CD14-positive monocyte (primary cell): ENCODE data around the gene CHST11. TPM values are rescaled to one million over a fixed set of nuclear protein-coding genes. Genes with fewer than 3 reads are reported as not detected.

Experiments
- DNase-seq, 3 donors: peaks; one replicate each; pipeline ENCODE4 v3.0.0-alpha.2; 2011 to 2022
- H2AFZ ChIP-seq: 2 replicates; pipeline ENCODE4 v1.6.0; 2012; ENCODE audit warnings: mild to moderate bottlenecking, low read depth, low read length, inconsistent platforms; ENCODE audit not compliant: insufficient read depth, poor library complexity, severe bottlenecking
- H3K27ac ChIP-seq, 2 donors: 1 replicate in 1 of 2; 2 replicates in 1 of 2; pipeline ENCODE4 v1.5.1; 2012 to 2013; ENCODE audit warnings: low read length in 2 of 2, control low read depth in 1 of 2, inconsistent platforms in 1 of 2, low read depth in 1 of 2, mild to moderate bottlenecking in 1 of 2
- H3K27me3 ChIP-seq, 2 donors: one replicate each; pipeline versions ENCODE4 v1.6.0 to v1.6.1; 2011 to 2013; ENCODE audit warnings: low read length in 2 of 2; ENCODE audit not compliant: control insufficient read depth in 2 of 2, insufficient read depth in 2 of 2
- H3K36me3 ChIP-seq, 2 donors: replicated peaks in 1 of 2; 1 replicate in 1 of 2; 2 replicates in 1 of 2; pipeline versions ENCODE4 v1.5.1 to v1.6.1; 2012 to 2013; ENCODE audit warnings: low read length in 2 of 2, control low read depth in 1 of 2, inconsistent platforms in 1 of 2, mild to moderate bottlenecking in 1 of 2; ENCODE audit not compliant: insufficient read depth in 2 of 2, control insufficient read depth in 1 of 2
- H3K4me1 ChIP-seq, 2 donors: 1 replicate in 1 of 2; 2 replicates in 1 of 2; pipeline versions ENCODE4 v1.5.1 to v1.6.1; 2012 to 2013; ENCODE audit warnings: low read length in 2 of 2, control low read depth in 1 of 2, inconsistent platforms in 1 of 2, mild to moderate bottlenecking in 1 of 2, moderate library complexity in 1 of 2; ENCODE audit not compliant: insufficient read depth in 2 of 2, control insufficient read depth in 1 of 2
- H3K4me2 ChIP-seq: replicated peaks from 2 replicates; pipeline ENCODE3; 2012; ENCODE audit warnings: low read length, moderate library complexity, mild to moderate bottlenecking; ENCODE audit not compliant: poor library complexity, severe bottlenecking; ENCODE audit errors: extremely low read depth
- H3K4me3 ChIP-seq, 3 experiments: fragments of 200-600 bp in 1 of 3; sonication (generic) in 1 of 3; replicated peaks in 1 of 3; 1 replicate in 2 of 3; 2 replicates in 1 of 3; pipeline ENCODE4 v1.5.1; 2011 to 2013; ENCODE audit warnings: low read length in 3 of 3, mild to moderate bottlenecking in 3 of 3, control low read depth in 2 of 3, low read depth in 2 of 3, inconsistent platforms in 1 of 3, moderate library complexity in 1 of 3
- H3K79me2 ChIP-seq: 2 replicates; pipeline ENCODE4 v1.6.0; 2012; ENCODE audit warnings: mild to moderate bottlenecking, control low read depth, inconsistent platforms, low read length, moderate library complexity; ENCODE audit not compliant: insufficient read depth
- H3K9ac ChIP-seq: 2 replicates; pipeline ENCODE4 v1.6.0; 2017; ENCODE audit warnings: low read length, mild to moderate bottlenecking; ENCODE audit not compliant: insufficient read depth, poor library complexity, severe bottlenecking
- H3K9me3 ChIP-seq, 2 donors: replicated peaks in 1 of 2; 1 replicate in 1 of 2; 2 replicates in 1 of 2; pipeline versions ENCODE4 v1.5.1 to v1.6.1; 2012 to 2013; ENCODE audit warnings: low read length in 2 of 2, control low read depth in 1 of 2; ENCODE audit not compliant: control insufficient read depth in 1 of 2, insufficient read depth in 1 of 2
- H4K20me1 ChIP-seq: 2 replicates; pipeline ENCODE4 v1.6.0; 2012; ENCODE audit warnings: mild to moderate bottlenecking, low read length, control low read depth, moderate library complexity; ENCODE audit not compliant: insufficient read depth
- H3K27ac Mint-ChIP-seq, 7 donors: one replicate each; pipeline ENCODE4 v1.8.0; 2020; ENCODE audit warnings: mild to moderate bottlenecking in 7 of 7, mixed read lengths in 7 of 7, moderate library complexity in 6 of 7, inconsistent platforms in 2 of 7
- H3K27me3 Mint-ChIP-seq, 3 donors: one replicate each; pipeline ENCODE4 v1.8.0; 2021 to 2022; ENCODE audit warnings: low read depth in 3 of 3, mild to moderate bottlenecking in 3 of 3, mixed read lengths in 3 of 3, moderate library complexity in 3 of 3, inconsistent platforms in 1 of 3
- H3K36me3 Mint-ChIP-seq, 2 donors: one replicate each; pipeline ENCODE4 v1.8.0; 2020; ENCODE audit warnings: mixed read lengths in 2 of 2, inconsistent platforms in 1 of 2, mild to moderate bottlenecking in 1 of 2
- H3K4me1 Mint-ChIP-seq: one replicate; pipeline ENCODE4 v1.8.0; 2020; ENCODE audit warnings: mild to moderate bottlenecking, mixed read lengths
- H3K4me3 Mint-ChIP-seq, 2 donors: one replicate each; pipeline ENCODE4 v1.8.0; 2020; ENCODE audit warnings: mild to moderate bottlenecking in 2 of 2, mixed read lengths in 2 of 2, moderate library complexity in 1 of 2
- H3K9me3 Mint-ChIP-seq, 7 donors: one replicate each; pipeline ENCODE4 v1.8.0; 2020 to 2022; ENCODE audit warnings: mixed read lengths in 7 of 7, mild to moderate bottlenecking in 6 of 7, moderate library complexity in 6 of 7, inconsistent platforms in 2 of 7
- WGBS: methylation state at CpG from one replicate; pipeline ENCODE4 v1.1.5; 2013; ENCODE audit warnings: missing lambda C conversion rate; ENCODE audit not compliant: insufficient coverage; 5-methylcytosine and 5-hydroxymethylcytosine counted together
- intact Hi-C, 2 donors: fragments of 100-400 bp; cut with micrococcal nuclease; formaldehyde crosslinking; loops; one replicate each; pipeline versions ENCODE4 v1.15.0 to v1.15.1; 2023
- polyA plus RNA-seq, 3 donors: library from polyadenylated mRNA; depleted of rRNA in 1 of 3; unstranded in 2 of 3; stranded (reverse) in 1 of 3; fragments of 300-500 nt in 2 of 3; fragments of >200 nt in 1 of 3; fragmentation: Illumina TruSeq in 2 of 3; gene quantifications; 1 replicate in 2 of 3; 2 replicates in 1 of 3; pipeline ENCODE4 v1.2.3, GENCODE V29; 2012 to 2021
- TF ChIP-seq, protein P1 (sequence below): fragments of 200-600 bp; IDR thresholded peaks from one replicate; pipeline ENCODE4 v1.8.0; 2022; ENCODE audit warnings: antibody characterized with exemption, mild to moderate bottlenecking

The CHST11 gene
- polyA plus RNA-seq, 3 donors = 44.4 to 66.6 (median 48.4) TPM

- peaks cover 87 to 98% of the 10 kb centered on the region in 2 donors for H3K4me1 ChIP-seq
- peaks cover 0 to 5% of the 10 kb centered on the region in 2 donors for H3K36me3 ChIP-seq
- TF ChIP-seq, protein P1, sequence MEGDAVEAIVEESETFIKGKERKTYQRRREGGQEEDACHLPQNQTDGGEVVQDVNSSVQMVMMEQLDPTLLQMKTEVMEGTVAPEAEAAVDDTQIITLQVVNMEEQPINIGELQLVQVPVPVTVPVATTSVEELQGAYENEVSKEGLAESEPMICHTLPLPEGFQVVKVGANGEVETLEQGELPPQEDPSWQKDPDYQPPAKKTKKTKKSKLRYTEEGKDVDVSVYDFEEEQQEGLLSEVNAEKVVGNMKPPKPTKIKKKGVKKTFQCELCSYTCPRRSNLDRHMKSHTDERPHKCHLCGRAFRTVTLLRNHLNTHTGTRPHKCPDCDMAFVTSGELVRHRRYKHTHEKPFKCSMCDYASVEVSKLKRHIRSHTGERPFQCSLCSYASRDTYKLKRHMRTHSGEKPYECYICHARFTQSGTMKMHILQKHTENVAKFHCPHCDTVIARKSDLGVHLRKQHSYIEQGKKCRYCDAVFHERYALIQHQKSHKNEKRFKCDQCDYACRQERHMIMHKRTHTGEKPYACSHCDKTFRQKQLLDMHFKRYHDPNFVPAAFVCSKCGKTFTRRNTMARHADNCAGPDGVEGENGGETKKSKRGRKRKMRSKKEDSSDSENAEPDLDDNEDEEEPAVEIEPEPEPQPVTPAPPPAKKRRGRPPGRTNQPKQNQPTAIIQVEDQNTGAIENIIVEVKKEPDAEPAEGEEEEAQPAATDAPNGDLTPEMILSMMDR = no peak
- H3K4me1 Mint-ChIP-seq = peaks cover 87% of the 10 kb centered on the region
- peak overlapping the region; percentile 67 for H3K9ac ChIP-seq
- peak overlapping the region; percentile 93 to 97 for H3K27ac ChIP-seq
- peak overlapping the region in 1 of 2 donors; percentile 75 for H3K4me3 Mint-ChIP-seq
- peak overlapping the region; percentile 95 to 100 (median 98) for H3K27ac Mint-ChIP-seq
- peaks cover 0 to 5% (median 4%) of the 10 kb centered on the region in 7 donors for H3K9me3 Mint-ChIP-seq
- peaks cover 4% of the 10 kb centered on the region for H4K20me1 ChIP-seq
- peak overlapping the region in 1 of 3 experiments; percentile 46 for H3K4me3 ChIP-seq
- peak overlapping the region; percentile 60 for H3K4me2 ChIP-seq
- peaks cover 25 to 45% of the 10 kb centered on the region in 2 donors for H3K36me3 Mint-ChIP-seq
- H3K79me2 ChIP-seq = peaks cover 86% of the 10 kb centered on the region
- H3K27me3 ChIP-seq = no peaks in the 10 kb centered on the region
- intact Hi-C loops = loop anchor here (2.0 to 10.0 kb wide), 2 partner anchors 39 to 305 kb away; partner anchors contain the start of gene SLC41A2 (in 1 of the 2)
- peak; percentile 59 to 79 (median 72) for DNase-seq
- H3K9me3 ChIP-seq = no peaks in the 10 kb centered on the region
- no peak overlapping the region for H2AFZ ChIP-seq
- WGBS = no CpG with 5 or more reads among the region's 2 CpGs
- no peaks in the 10 kb centered on the region for H3K27me3 Mint-ChIP-seq
These were observed 192.6 kb downstream of the CHST11 start for GRCh38 chr12:104649217-104649824.

GRCh38 chr12:104649921-104650320, 193.2 kb downstream of the CHST11 start:
- H4K20me1 ChIP-seq = peaks cover 4% of the 10 kb centered on the region
- no peaks in the 10 kb centered on the region for H3K9me3 ChIP-seq
- H3K4me1 Mint-ChIP-seq = peaks cover 86% of the 10 kb centered on the region
- peak overlapping the region in 1 of 3 experiments; percentile 46 for H3K4me3 ChIP-seq
- TF ChIP-seq, protein P1 = no peak
- H3K36me3 Mint-ChIP-seq = peaks cover 28 to 51% of the 10 kb centered on the region in 2 donors
- peak overlapping the region; percentile 95 to 100 (median 98) for H3K27ac Mint-ChIP-seq
- peaks cover 0 to 5% of the 10 kb centered on the region in 2 donors for H3K36me3 ChIP-seq
- H3K79me2 ChIP-seq = peaks cover 86% of the 10 kb centered on the region
- intact Hi-C loops = loop anchor here (1.0 to 10.0 kb wide), 6 partner anchors 8 to 305 kb away; partner anchors contain the start of genes CHST11 (in 1 of the 2) and SLC41A2 (in 1 of the 2)
- H3K27ac ChIP-seq = peak overlapping the region; percentile 93 to 97
- H3K4me2 ChIP-seq = peak overlapping the region; percentile 60
- peak overlapping the region; percentile 67 for H3K9ac ChIP-seq
- peaks cover 0 to 5% (median 3%) of the 10 kb centered on the region in 7 donors for H3K9me3 Mint-ChIP-seq
- peak; percentile 68 to 89 (median 87) for DNase-seq
- H3K27me3 ChIP-seq = no peaks in the 10 kb centered on the region
- H2AFZ ChIP-seq = no peak overlapping the region
- peak overlapping the region in 1 of 2 donors; percentile 75 for H3K4me3 Mint-ChIP-seq
- H3K4me1 ChIP-seq = peaks cover 83 to 96% of the 10 kb centered on the region in 2 donors
- no peaks in the 10 kb centered on the region for H3K27me3 Mint-ChIP-seq
